ENCODE measurements around the gene DOCK3. TPM values are rescaled to one million over a fixed set of nuclear protein-coding genes. Genes with fewer than 3 reads are reported as not detected.

DOCK3 gene
- total RNA-seq, 1 experiment from 2014 or later = 8.3 TPM

GRCh38 chr3:51371943-51372557, 697.3 kb downstream of the DOCK3 start:
- H4K5ac ChIP-seq (ENCODE audit: insufficient read length, low read depth, low read length) = no peak overlapping the region
- no peak overlapping the region for H2BK5ac ChIP-seq (ENCODE audit: insufficient read length, low read length)
- H4K91ac ChIP-seq (ENCODE audit: insufficient read length, low read depth, low read length) = no peak overlapping the region
- no peak overlapping the region for H2BK20ac ChIP-seq (ENCODE audit: low read depth, low read length, poor library complexity, severe bottlenecking)
- no peak overlapping the region for H2BK12ac ChIP-seq (ENCODE audit: insufficient read length, low read depth, low read length)
- no peaks in the 10 kb centered on the region for H3K79me2 ChIP-seq (ENCODE audit: insufficient read depth, low read length)
- H3K4me1 ChIP-seq (ENCODE audit: insufficient read depth, low read length) = no peaks in the 10 kb centered on the region
- TF ChIP-seq, protein P1, sequence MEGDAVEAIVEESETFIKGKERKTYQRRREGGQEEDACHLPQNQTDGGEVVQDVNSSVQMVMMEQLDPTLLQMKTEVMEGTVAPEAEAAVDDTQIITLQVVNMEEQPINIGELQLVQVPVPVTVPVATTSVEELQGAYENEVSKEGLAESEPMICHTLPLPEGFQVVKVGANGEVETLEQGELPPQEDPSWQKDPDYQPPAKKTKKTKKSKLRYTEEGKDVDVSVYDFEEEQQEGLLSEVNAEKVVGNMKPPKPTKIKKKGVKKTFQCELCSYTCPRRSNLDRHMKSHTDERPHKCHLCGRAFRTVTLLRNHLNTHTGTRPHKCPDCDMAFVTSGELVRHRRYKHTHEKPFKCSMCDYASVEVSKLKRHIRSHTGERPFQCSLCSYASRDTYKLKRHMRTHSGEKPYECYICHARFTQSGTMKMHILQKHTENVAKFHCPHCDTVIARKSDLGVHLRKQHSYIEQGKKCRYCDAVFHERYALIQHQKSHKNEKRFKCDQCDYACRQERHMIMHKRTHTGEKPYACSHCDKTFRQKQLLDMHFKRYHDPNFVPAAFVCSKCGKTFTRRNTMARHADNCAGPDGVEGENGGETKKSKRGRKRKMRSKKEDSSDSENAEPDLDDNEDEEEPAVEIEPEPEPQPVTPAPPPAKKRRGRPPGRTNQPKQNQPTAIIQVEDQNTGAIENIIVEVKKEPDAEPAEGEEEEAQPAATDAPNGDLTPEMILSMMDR (conservative IDR thresholded peaks at IDR 0.05) = peak; percentile 87
- H3K79me1 ChIP-seq (ENCODE audit: insufficient read depth, low read depth, low read length, poor library complexity, severe bottlenecking) = no peaks in the 10 kb centered on the region
- no peak overlapping the region for H3K14ac ChIP-seq (ENCODE audit: insufficient read depth, low read length)
- no peak overlapping the region for H3K18ac ChIP-seq (ENCODE audit: insufficient read length, low read depth, low read length)
- H4K20me1 ChIP-seq (ENCODE audit: control insufficient read depth, insufficient read depth, insufficient read length) = no peaks in the 10 kb centered on the region
- peak; percentile 52 for DNase-seq
- H2BK120ac ChIP-seq (ENCODE audit: low read depth, low read length, poor library complexity, severe bottlenecking) = no peak overlapping the region
- no peak overlapping the region for H3K23ac ChIP-seq (ENCODE audit: insufficient read length, low read depth, low read length)
- WGBS (ENCODE audit: extremely low coverage, insufficient read length, low lambda C conversion rate) = no CpG with 5 or more reads among the region's 4 CpGs
- no peak overlapping the region for H3K56ac ChIP-seq (ENCODE audit: insufficient read length, low read depth, low read length)
- H2AK5ac ChIP-seq (ENCODE audit: insufficient read length, low read length) = no peak overlapping the region
- peaks cover 9 to 14% of the 10 kb centered on the region in 2 experiments for H3K9me3 Mint-ChIP-seq
- H3K4me3 Mint-ChIP-seq = no peak overlapping the region
- no peaks in the 10 kb centered on the region for H3K27me3 Mint-ChIP-seq (ENCODE audit: low read depth)
- no peaks in the 10 kb centered on the region for H3K27me3 ChIP-seq (ENCODE audit: insufficient read depth, low read length)
- no peak overlapping the region for H2AFZ ChIP-seq (ENCODE audit: low read length)
- no peak overlapping the region for H3K4me2 ChIP-seq (ENCODE audit: insufficient read depth, insufficient read length, low read length)
- no peak overlapping the region for H3K27ac ChIP-seq (ENCODE audit: insufficient read length, low read depth, low read length)
- peaks cover 0 to 4% of the 10 kb centered on the region in 2 experiments; a peak in 2 of 4 replicates for H3K4me1 Mint-ChIP-seq
- no peak overlapping the region for H3K4ac ChIP-seq (ENCODE audit: low read depth, low read length)
- 0 out of 7 replicates have a peak overlapping the region, but pooled peaks of 1 of the 3 experiments have one; percentile 23 for H3K27ac Mint-ChIP-seq
- H2BK15ac ChIP-seq (ENCODE audit: low read depth, low read length) = no peak overlapping the region
- no peak overlapping the region for H3T11ph ChIP-seq (ENCODE audit: low read length)
- no peaks in the 10 kb centered on the region for H3K23me2 ChIP-seq (ENCODE audit: insufficient read length, low read depth, low read length, poor library complexity, severe bottlenecking)
- peaks cover 9 to 24% (median 17%) of the 10 kb centered on the region in 3 experiments; a peak in 6 of 7 replicates for H3K36me3 Mint-ChIP-seq (ENCODE audit: insufficient read depth in 1 of 3, low read depth in 3 of 3)
- no peak overlapping the region for H4K8ac ChIP-seq (replicated peaks; ENCODE audit: insufficient read length, low read depth, low read length)
- no peak overlapping the region for H3K9ac ChIP-seq (ENCODE audit: extremely low read depth, insufficient read length, low read length)
- no peaks in the 10 kb centered on the region for H3K9me3 ChIP-seq (ENCODE audit: control insufficient read depth, low read depth, low read length)

All from H9 (cell line).